WTC11 (cell line): ENCODE measurements around the gene LENG9. TPM values are rescaled to one million over a fixed set of nuclear protein-coding genes. Genes with fewer than 3 reads are reported as not detected.

Experiments
- EMX1 ChIP-seq: fragments of 250-450 bp; sonication (Bioruptor Pico); IDR thresholded peaks from 2 replicates; pipeline ENCODE4 v1.8.0; 2021; ENCODE audit warnings: mild to moderate bottlenecking
- ESRRA ChIP-seq: sonication (generic); formaldehyde crosslinking; IDR thresholded peaks from 2 replicates; pipeline ENCODE4 v1.8.1; 2022; ENCODE audit warnings: mild to moderate bottlenecking, missing genetic modification reagents, borderline replicate concordance
- FOXJ3 ChIP-seq: sonication (generic); formaldehyde crosslinking; IDR thresholded peaks from 2 replicates; pipeline ENCODE4 v1.9.0; 2021; ENCODE audit warnings: missing genetic modification reagents, mild to moderate bottlenecking, borderline replicate concordance
- FOXK1 ChIP-seq: sonication (generic); formaldehyde crosslinking; IDR thresholded peaks from 2 replicates; pipeline ENCODE4 v1.8.0; 2022; ENCODE audit warnings: mild to moderate bottlenecking, moderate library complexity, missing genetic modification reagents
- FOXP1 ChIP-seq: sonication (generic); formaldehyde crosslinking; IDR thresholded peaks from 2 replicates; pipeline ENCODE4 v1.8.0; 2022; ENCODE audit warnings: missing genetic modification reagents, mild to moderate bottlenecking, moderate library complexity, borderline replicate concordance
- GABPB1 ChIP-seq: sonication (generic); formaldehyde crosslinking; IDR thresholded peaks from 2 replicates; pipeline ENCODE4 v1.8.1; 2023; ENCODE audit warnings: mild to moderate bottlenecking, missing genetic modification reagents
- NR3C1 ChIP-seq: sonication (generic); formaldehyde crosslinking; conservative IDR thresholded peaks from 2 replicates; pipeline ENCODE4 v1.8.1; 2023; ENCODE audit warnings: low read depth, mild to moderate bottlenecking, missing genetic modification reagents
- RELA ChIP-seq: sonication (generic); formaldehyde crosslinking; IDR thresholded peaks from 2 replicates; pipeline ENCODE4 v1.8.1; 2022; ENCODE audit warnings: missing genetic modification reagents, mild to moderate bottlenecking, borderline replicate concordance
- RORB ChIP-seq: fragments of 250-450 bp; sonication (Bioruptor Pico); IDR thresholded peaks from 2 replicates; pipeline ENCODE4 v1.9.0; 2021; ENCODE audit warnings: mild to moderate bottlenecking
- TEAD1 ChIP-seq: sonication (generic); formaldehyde crosslinking; IDR thresholded peaks from 2 replicates; pipeline ENCODE4 v1.8.0; 2022; ENCODE audit warnings: mild to moderate bottlenecking, missing genetic modification reagents
- total RNA-seq: library from RNA; stranded (reverse); gene quantifications from 3 replicates; pipeline ENCODE4 v1.2.3, GENCODE V29; 2021
- TF ChIP-seq, protein P1 (sequence below): sonication (generic); formaldehyde crosslinking; IDR thresholded peaks from 2 replicates; pipeline ENCODE4 v1.8.1; 2022; ENCODE audit warnings: mild to moderate bottlenecking, moderate library complexity, missing genetic modification reagents
- TF ChIP-seq, protein P2 (sequence below): fragments of 250-450 bp; sonication (Bioruptor Pico); IDR thresholded peaks from 2 replicates; pipeline ENCODE4 v1.9.0; 2021; ENCODE audit warnings: mild to moderate bottlenecking
- TF ChIP-seq, protein P3 (sequence below): fragments of 250-450 bp; sonication (Bioruptor Pico); IDR thresholded peaks from 2 replicates; pipeline ENCODE4 v1.9.0; 2021; ENCODE audit warnings: mild to moderate bottlenecking, borderline replicate concordance
- TF ChIP-seq, protein P4 (sequence below): sonication (generic); formaldehyde crosslinking; IDR thresholded peaks from 2 replicates; pipeline ENCODE4 v1.8.0; 2023; ENCODE audit warnings: mild to moderate bottlenecking, missing genetic modification reagents
- TF ChIP-seq, protein P5 (sequence below): fragments of 250-450 bp; sonication (Bioruptor Pico); IDR thresholded peaks from 2 replicates; pipeline ENCODE4 v1.8.0; 2021; ENCODE audit warnings: mild to moderate bottlenecking
- TF ChIP-seq, protein P6 (sequence below): sonication (generic); formaldehyde crosslinking; IDR thresholded peaks from 2 replicates; pipeline ENCODE4 v1.8.0; 2022; ENCODE audit warnings: mild to moderate bottlenecking, missing genetic modification reagents
- TF ChIP-seq, protein P7 (sequence below): sonication (generic); formaldehyde crosslinking; IDR thresholded peaks from 2 replicates; pipeline ENCODE4 v1.8.0; 2022; ENCODE audit warnings: mild to moderate bottlenecking, missing genetic modification reagents
- TF ChIP-seq, protein P8 (sequence below): sonication (generic); formaldehyde crosslinking; IDR thresholded peaks from 2 replicates; pipeline ENCODE4 v1.8.1; 2023; ENCODE audit warnings: mild to moderate bottlenecking, missing genetic modification reagents, moderate library complexity
- TF ChIP-seq, protein P9 (sequence below): sonication (generic); formaldehyde crosslinking; IDR thresholded peaks from 2 replicates; pipeline ENCODE4 v1.8.0; 2022; ENCODE audit warnings: mild to moderate bottlenecking, missing genetic modification reagents

The LENG9 gene
- total RNA-seq, 1 experiment from 2014 or later: 6.1 TPM

DNA sequence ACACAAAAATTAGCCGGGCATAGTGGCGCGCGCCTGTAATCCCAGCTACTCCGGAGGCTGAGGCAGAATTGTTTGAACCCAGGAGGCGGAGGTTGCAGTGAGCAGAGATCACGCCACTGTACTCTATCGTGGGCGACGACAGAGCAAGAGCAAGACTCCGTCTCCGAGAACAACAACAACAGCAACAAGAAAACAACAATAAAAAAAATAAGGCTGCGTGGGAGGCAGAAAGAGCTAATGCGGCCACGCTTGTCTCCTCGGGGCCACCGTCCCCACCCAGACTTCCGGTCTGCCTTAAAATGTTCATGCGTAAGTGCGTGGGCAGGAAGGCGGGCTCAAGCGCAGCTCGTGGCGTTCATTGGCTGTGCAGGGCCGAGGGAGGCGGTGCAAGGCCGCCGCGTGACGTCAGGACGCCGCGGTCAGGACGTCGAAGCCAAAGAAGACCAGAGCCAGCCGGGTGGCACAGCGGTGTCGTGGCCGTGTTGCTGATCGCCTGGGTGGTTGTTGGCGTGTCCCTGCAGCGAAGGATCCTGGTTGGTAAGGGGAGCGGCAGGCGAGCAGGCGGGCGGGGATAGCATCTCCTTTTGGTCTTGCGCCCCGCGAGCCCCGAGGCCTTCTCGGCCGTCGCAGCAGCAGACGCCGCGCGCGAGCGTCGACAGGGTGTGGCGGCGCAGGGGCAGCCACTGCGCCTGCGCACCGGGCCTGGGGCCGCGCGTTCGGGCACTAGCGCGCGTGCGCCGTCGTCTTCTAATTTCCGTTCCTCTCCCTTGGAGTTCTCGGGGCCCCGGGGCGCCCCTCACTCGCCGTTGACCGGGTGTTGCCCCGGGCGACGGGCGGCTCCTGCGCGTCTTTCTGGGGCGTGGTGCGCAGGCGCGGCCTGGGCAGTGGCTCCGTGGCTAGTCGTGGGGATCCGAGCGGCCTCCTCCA lies 14.5 kb downstream of the LENG9 start, which contains the start of gene LENG8 (continued):
- TF ChIP-seq, protein P1, sequence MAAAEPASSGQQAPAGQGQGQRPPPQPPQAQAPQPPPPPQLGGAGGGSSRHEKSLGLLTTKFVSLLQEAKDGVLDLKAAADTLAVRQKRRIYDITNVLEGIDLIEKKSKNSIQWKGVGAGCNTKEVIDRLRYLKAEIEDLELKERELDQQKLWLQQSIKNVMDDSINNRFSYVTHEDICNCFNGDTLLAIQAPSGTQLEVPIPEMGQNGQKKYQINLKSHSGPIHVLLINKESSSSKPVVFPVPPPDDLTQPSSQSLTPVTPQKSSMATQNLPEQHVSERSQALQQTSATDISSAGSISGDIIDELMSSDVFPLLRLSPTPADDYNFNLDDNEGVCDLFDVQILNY: 0 out of 2 replicates have a peak, but pooled peaks have one; percentile 25
- TF ChIP-seq ESRRA: no peak
- TF ChIP-seq, protein P2, sequence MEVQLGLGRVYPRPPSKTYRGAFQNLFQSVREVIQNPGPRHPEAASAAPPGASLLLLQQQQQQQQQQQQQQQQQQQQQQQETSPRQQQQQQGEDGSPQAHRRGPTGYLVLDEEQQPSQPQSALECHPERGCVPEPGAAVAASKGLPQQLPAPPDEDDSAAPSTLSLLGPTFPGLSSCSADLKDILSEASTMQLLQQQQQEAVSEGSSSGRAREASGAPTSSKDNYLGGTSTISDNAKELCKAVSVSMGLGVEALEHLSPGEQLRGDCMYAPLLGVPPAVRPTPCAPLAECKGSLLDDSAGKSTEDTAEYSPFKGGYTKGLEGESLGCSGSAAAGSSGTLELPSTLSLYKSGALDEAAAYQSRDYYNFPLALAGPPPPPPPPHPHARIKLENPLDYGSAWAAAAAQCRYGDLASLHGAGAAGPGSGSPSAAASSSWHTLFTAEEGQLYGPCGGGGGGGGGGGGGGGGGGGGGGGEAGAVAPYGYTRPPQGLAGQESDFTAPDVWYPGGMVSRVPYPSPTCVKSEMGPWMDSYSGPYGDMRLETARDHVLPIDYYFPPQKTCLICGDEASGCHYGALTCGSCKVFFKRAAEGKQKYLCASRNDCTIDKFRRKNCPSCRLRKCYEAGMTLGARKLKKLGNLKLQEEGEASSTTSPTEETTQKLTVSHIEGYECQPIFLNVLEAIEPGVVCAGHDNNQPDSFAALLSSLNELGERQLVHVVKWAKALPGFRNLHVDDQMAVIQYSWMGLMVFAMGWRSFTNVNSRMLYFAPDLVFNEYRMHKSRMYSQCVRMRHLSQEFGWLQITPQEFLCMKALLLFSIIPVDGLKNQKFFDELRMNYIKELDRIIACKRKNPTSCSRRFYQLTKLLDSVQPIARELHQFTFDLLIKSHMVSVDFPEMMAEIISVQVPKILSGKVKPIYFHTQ (CRISPR knock-in tag): no peak
- TF ChIP-seq, protein P3, sequence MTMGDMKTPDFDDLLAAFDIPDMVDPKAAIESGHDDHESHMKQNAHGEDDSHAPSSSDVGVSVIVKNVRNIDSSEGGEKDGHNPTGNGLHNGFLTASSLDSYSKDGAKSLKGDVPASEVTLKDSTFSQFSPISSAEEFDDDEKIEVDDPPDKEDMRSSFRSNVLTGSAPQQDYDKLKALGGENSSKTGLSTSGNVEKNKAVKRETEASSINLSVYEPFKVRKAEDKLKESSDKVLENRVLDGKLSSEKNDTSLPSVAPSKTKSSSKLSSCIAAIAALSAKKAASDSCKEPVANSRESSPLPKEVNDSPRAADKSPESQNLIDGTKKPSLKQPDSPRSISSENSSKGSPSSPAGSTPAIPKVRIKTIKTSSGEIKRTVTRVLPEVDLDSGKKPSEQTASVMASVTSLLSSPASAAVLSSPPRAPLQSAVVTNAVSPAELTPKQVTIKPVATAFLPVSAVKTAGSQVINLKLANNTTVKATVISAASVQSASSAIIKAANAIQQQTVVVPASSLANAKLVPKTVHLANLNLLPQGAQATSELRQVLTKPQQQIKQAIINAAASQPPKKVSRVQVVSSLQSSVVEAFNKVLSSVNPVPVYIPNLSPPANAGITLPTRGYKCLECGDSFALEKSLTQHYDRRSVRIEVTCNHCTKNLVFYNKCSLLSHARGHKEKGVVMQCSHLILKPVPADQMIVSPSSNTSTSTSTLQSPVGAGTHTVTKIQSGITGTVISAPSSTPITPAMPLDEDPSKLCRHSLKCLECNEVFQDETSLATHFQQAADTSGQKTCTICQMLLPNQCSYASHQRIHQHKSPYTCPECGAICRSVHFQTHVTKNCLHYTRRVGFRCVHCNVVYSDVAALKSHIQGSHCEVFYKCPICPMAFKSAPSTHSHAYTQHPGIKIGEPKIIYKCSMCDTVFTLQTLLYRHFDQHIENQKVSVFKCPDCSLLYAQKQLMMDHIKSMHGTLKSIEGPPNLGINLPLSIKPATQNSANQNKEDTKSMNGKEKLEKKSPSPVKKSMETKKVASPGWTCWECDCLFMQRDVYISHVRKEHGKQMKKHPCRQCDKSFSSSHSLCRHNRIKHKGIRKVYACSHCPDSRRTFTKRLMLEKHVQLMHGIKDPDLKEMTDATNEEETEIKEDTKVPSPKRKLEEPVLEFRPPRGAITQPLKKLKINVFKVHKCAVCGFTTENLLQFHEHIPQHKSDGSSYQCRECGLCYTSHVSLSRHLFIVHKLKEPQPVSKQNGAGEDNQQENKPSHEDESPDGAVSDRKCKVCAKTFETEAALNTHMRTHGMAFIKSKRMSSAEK (CRISPR knock-in tag): no peak
- peak; percentile 87; the same call in 1 of the 2 replicates for TF ChIP-seq FOXP1 (CRISPR knock-in tag)
- peak; percentile 84 for TF ChIP-seq TEAD1 (CRISPR knock-in tag)
- TF ChIP-seq, protein P4, sequence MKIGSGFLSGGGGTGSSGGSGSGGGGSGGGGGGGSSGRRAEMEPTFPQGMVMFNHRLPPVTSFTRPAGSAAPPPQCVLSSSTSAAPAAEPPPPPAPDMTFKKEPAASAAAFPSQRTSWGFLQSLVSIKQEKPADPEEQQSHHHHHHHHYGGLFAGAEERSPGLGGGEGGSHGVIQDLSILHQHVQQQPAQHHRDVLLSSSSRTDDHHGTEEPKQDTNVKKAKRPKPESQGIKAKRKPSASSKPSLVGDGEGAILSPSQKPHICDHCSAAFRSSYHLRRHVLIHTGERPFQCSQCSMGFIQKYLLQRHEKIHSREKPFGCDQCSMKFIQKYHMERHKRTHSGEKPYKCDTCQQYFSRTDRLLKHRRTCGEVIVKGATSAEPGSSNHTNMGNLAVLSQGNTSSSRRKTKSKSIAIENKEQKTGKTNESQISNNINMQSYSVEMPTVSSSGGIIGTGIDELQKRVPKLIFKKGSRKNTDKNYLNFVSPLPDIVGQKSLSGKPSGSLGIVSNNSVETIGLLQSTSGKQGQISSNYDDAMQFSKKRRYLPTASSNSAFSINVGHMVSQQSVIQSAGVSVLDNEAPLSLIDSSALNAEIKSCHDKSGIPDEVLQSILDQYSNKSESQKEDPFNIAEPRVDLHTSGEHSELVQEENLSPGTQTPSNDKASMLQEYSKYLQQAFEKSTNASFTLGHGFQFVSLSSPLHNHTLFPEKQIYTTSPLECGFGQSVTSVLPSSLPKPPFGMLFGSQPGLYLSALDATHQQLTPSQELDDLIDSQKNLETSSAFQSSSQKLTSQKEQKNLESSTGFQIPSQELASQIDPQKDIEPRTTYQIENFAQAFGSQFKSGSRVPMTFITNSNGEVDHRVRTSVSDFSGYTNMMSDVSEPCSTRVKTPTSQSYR (CRISPR knock-in tag): peak; percentile 62; the same call in 1 of the 2 replicates
- no peak for TF ChIP-seq RORB
- TF ChIP-seq RELA (CRISPR knock-in tag): no peak
- TF ChIP-seq EMX1: no peak
- TF ChIP-seq, protein P5, sequence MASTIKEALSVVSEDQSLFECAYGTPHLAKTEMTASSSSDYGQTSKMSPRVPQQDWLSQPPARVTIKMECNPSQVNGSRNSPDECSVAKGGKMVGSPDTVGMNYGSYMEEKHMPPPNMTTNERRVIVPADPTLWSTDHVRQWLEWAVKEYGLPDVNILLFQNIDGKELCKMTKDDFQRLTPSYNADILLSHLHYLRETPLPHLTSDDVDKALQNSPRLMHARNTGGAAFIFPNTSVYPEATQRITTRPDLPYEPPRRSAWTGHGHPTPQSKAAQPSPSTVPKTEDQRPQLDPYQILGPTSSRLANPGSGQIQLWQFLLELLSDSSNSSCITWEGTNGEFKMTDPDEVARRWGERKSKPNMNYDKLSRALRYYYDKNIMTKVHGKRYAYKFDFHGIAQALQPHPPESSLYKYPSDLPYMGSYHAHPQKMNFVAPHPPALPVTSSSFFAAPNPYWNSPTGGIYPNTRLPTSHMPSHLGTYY (CRISPR knock-in tag): no peak
- no peak for TF ChIP-seq NR3C1
- TF ChIP-seq, protein P6, sequence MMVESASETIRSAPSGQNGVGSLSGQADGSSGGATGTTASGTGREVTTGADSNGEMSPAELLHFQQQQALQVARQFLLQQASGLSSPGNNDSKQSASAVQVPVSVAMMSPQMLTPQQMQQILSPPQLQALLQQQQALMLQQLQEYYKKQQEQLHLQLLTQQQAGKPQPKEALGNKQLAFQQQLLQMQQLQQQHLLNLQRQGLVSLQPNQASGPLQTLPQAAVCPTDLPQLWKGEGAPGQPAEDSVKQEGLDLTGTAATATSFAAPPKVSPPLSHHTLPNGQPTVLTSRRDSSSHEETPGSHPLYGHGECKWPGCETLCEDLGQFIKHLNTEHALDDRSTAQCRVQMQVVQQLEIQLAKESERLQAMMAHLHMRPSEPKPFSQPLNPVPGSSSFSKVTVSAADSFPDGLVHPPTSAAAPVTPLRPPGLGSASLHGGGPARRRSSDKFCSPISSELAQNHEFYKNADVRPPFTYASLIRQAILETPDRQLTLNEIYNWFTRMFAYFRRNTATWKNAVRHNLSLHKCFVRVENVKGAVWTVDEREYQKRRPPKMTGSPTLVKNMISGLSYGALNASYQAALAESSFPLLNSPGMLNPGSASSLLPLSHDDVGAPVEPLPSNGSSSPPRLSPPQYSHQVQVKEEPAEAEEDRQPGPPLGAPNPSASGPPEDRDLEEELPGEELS (CRISPR knock-in tag): peak; percentile 96; the same call in 1 of the 2 replicates
- TF ChIP-seq, protein P7, sequence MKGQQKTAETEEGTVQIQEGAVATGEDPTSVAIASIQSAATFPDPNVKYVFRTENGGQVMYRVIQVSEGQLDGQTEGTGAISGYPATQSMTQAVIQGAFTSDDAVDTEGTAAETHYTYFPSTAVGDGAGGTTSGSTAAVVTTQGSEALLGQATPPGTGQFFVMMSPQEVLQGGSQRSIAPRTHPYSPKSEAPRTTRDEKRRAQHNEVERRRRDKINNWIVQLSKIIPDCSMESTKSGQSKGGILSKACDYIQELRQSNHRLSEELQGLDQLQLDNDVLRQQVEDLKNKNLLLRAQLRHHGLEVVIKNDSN (CRISPR knock-in tag): peak; percentile 69; the same call in 1 of the 2 replicates
- TF ChIP-seq, protein P8, sequence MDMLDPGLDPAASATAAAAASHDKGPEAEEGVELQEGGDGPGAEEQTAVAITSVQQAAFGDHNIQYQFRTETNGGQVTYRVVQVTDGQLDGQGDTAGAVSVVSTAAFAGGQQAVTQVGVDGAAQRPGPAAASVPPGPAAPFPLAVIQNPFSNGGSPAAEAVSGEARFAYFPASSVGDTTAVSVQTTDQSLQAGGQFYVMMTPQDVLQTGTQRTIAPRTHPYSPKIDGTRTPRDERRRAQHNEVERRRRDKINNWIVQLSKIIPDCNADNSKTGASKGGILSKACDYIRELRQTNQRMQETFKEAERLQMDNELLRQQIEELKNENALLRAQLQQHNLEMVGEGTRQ (CRISPR knock-in tag): peak; percentile 60
- TF ChIP-seq, protein P9, sequence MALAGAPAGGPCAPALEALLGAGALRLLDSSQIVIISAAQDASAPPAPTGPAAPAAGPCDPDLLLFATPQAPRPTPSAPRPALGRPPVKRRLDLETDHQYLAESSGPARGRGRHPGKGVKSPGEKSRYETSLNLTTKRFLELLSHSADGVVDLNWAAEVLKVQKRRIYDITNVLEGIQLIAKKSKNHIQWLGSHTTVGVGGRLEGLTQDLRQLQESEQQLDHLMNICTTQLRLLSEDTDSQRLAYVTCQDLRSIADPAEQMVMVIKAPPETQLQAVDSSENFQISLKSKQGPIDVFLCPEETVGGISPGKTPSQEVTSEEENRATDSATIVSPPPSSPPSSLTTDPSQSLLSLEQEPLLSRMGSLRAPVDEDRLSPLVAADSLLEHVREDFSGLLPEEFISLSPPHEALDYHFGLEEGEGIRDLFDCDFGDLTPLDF (CRISPR knock-in tag): 0 out of 2 replicates have a peak, but pooled peaks have one; percentile 51
- no peak for TF ChIP-seq FOXJ3 (CRISPR knock-in tag)
- TF ChIP-seq GABPB1 (CRISPR knock-in tag): peak; percentile 65
- peak; percentile 90 for TF ChIP-seq FOXK1 (CRISPR knock-in tag)
